ENCODE results near the gene NDUFS8. TPM values are rescaled to one million over a fixed set of nuclear protein-coding genes. Genes with fewer than 3 reads are reported as not detected.

NDUFS8 gene
- total and polyA plus RNA-seq, 2 of the 13 experiments (the other 11 are each of a cell fraction or from before 2014, with no cell fraction given): 96.7 to 158 TPM

DNA sequence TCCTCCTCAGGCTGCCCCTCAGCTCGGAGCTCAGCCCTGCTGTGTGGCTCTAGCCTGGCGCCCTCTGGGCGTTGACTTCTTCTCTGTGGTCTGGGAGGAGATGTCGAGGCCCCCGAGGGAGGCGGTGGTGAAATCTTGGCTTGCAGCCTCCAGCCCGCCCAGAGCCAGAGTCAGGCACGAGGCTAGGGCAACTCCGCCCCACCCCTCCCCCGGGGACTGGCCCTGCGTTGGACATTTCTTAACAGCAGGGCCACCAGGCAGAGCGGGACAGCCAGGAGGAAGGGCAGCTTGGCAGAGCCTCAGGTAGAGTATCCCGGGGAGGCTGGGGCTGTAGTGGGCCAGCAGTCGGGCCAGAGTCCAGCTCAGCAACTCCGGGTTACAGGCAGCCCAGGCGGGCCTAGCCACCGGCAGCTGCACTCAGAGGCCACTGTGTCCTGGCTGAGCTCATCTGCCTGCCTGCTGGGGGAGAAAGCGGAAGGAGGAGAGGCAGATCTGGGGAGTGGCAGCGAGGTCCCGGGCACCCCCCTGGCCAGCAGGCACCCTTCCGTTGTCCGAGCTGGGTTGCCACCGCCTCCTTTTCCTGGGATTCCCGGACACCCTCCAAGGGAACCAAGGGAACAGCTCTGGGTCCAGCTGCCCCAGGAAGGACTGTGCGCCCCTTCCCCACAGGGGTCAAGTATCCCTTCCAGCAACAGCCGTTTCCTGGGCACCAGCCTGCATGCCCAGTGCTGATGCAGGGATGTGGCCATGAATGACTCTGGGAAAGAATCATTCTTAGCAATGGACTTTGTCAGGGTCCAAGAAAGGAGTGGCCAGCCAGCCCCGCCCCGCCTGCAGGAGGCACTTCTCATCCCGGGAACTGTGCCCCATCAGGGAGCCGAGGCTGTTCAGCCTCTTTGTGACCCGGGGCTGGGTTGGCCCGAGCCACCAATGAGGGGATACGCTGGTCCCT lies 20.1 kb upstream of the NDUFS8 start, which contains the start of gene ALDH3B1 (continued):
- TF ChIP-seq RARG (CRISPR knock-in tag; IDR thresholded peaks at IDR 0.05; ENCODE audit: low read depth): no peak
- TF ChIP-seq EEA1 (CRISPR knock-in tag; IDR thresholded peaks at IDR 0.05; ENCODE audit: borderline replicate concordance): no peak
- no peak for TF ChIP-seq ZNF839 (CRISPR knock-in tag; IDR thresholded peaks at IDR 0.05; ENCODE audit: borderline replicate concordance)
- TF ChIP-seq ELF4 (CRISPR knock-in tag; IDR thresholded peaks at IDR 0.05; ENCODE audit: borderline replicate concordance): no peak
- TF ChIP-seq ZNF253 (CRISPR knock-in tag; IDR thresholded peaks at IDR 0.05; ENCODE audit: borderline replicate concordance): no peak
- TF ChIP-seq HNF4G (IDR thresholded peaks at IDR 0.05; ENCODE audit: borderline replicate concordance, low read depth, low read length): no peak
- TF ChIP-seq HNF4G (CRISPR knock-in tag; IDR thresholded peaks at IDR 0.05; ENCODE audit: borderline replicate concordance, low read depth): no peak; the same call in 1 of the 2 replicates
- TF ChIP-seq MLLT10 (CRISPR knock-in tag; IDR thresholded peaks at IDR 0.05): no peak
- 0 out of 2 replicates have a peak, but pooled peaks have one; percentile 59 for TF ChIP-seq NFATC3 (CRISPR knock-in tag; IDR thresholded peaks at IDR 0.05)
- TF ChIP-seq, protein P1, sequence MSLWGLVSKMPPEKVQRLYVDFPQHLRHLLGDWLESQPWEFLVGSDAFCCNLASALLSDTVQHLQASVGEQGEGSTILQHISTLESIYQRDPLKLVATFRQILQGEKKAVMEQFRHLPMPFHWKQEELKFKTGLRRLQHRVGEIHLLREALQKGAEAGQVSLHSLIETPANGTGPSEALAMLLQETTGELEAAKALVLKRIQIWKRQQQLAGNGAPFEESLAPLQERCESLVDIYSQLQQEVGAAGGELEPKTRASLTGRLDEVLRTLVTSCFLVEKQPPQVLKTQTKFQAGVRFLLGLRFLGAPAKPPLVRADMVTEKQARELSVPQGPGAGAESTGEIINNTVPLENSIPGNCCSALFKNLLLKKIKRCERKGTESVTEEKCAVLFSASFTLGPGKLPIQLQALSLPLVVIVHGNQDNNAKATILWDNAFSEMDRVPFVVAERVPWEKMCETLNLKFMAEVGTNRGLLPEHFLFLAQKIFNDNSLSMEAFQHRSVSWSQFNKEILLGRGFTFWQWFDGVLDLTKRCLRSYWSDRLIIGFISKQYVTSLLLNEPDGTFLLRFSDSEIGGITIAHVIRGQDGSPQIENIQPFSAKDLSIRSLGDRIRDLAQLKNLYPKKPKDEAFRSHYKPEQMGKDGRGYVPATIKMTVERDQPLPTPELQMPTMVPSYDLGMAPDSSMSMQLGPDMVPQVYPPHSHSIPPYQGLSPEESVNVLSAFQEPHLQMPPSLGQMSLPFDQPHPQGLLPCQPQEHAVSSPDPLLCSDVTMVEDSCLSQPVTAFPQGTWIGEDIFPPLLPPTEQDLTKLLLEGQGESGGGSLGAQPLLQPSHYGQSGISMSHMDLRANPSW (CRISPR knock-in tag; IDR thresholded peaks at IDR 0.05; ENCODE audit: borderline replicate concordance): no peak
- no peak; the same call in 1 of the 2 replicates for TF ChIP-seq RXRB (CRISPR knock-in tag; IDR thresholded peaks at IDR 0.05; ENCODE audit: borderline replicate concordance)
- no peak for TF ChIP-seq NR1H2 (CRISPR knock-in tag; IDR thresholded peaks at IDR 0.05; ENCODE audit: borderline replicate concordance, low read depth)
- TF ChIP-seq, protein P2, sequence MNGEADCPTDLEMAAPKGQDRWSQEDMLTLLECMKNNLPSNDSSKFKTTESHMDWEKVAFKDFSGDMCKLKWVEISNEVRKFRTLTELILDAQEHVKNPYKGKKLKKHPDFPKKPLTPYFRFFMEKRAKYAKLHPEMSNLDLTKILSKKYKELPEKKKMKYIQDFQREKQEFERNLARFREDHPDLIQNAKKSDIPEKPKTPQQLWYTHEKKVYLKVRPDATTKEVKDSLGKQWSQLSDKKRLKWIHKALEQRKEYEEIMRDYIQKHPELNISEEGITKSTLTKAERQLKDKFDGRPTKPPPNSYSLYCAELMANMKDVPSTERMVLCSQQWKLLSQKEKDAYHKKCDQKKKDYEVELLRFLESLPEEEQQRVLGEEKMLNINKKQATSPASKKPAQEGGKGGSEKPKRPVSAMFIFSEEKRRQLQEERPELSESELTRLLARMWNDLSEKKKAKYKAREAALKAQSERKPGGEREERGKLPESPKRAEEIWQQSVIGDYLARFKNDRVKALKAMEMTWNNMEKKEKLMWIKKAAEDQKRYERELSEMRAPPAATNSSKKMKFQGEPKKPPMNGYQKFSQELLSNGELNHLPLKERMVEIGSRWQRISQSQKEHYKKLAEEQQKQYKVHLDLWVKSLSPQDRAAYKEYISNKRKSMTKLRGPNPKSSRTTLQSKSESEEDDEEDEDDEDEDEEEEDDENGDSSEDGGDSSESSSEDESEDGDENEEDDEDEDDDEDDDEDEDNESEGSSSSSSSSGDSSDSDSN (CRISPR knock-in tag; IDR thresholded peaks at IDR 0.05): peak; percentile 94
- no peak for TF ChIP-seq ZNF570 (CRISPR knock-in tag; IDR thresholded peaks at IDR 0.05; ENCODE audit: borderline replicate concordance)
- TF ChIP-seq, protein P3, sequence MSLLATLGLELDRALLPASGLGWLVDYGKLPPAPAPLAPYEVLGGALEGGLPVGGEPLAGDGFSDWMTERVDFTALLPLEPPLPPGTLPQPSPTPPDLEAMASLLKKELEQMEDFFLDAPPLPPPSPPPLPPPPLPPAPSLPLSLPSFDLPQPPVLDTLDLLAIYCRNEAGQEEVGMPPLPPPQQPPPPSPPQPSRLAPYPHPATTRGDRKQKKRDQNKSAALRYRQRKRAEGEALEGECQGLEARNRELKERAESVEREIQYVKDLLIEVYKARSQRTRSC (CRISPR knock-in tag; IDR thresholded peaks at IDR 0.05; ENCODE audit: low read depth): no peak
- TF ChIP-seq ZFP36L1 (CRISPR knock-in tag; IDR thresholded peaks at IDR 0.05): 0 out of 2 replicates have a peak, but pooled peaks have one; percentile 29
- TF ChIP-seq CENPT (CRISPR knock-in tag; IDR thresholded peaks at IDR 0.05; ENCODE audit: low read depth): no peak
- TF ChIP-seq BCL6 (CRISPR knock-in tag; IDR thresholded peaks at IDR 0.05): peak; percentile 25
- TF ChIP-seq, protein P4, sequence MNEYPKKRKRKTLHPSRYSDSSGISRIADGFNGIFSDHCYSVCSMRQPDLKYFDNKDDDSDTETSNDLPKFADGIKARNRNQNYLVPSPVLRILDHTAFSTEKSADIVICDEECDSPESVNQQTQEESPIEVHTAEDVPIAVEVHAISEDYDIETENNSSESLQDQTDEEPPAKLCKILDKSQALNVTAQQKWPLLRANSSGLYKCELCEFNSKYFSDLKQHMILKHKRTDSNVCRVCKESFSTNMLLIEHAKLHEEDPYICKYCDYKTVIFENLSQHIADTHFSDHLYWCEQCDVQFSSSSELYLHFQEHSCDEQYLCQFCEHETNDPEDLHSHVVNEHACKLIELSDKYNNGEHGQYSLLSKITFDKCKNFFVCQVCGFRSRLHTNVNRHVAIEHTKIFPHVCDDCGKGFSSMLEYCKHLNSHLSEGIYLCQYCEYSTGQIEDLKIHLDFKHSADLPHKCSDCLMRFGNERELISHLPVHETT (CRISPR knock-in tag; conservative IDR thresholded peaks at IDR 0.05): no peak
- no peak for TF ChIP-seq SMAD1 (CRISPR knock-in tag; IDR thresholded peaks at IDR 0.05; ENCODE audit: borderline replicate concordance, low read depth)
- TF ChIP-seq MIER3 (CRISPR knock-in tag; IDR thresholded peaks at IDR 0.05; ENCODE audit: borderline replicate concordance): no peak
- TF ChIP-seq PHF21A (CRISPR knock-in tag; IDR thresholded peaks at IDR 0.05): peak; percentile 71
